ENCODE measurements around the gene CDK15. TPM values are rescaled to one million over a fixed set of nuclear protein-coding genes. Genes with fewer than 3 reads are reported as not detected.
"Not testable (repeated sequence)": the region's sequence is repeated elsewhere in the genome, so short reads cannot be mapped to it uniquely, and the experiment has no call there.

CDK15 gene
- polyA plus RNA-seq, 2 of the 4 experiments (the other 2 are of a cell fraction): not detected

GRCh38 chr2:201796478-201796865, 9.9 kb upstream of the CDK15 start:
- no peak overlapping the region for H3K4me2 ChIP-seq
- FAIRE-seq: no peak
- ChIA-PET CTCF (interaction anchor here (0.5 to 1.7 kb wide), 12 partner anchors 8 to 388 kb away, joined by 3 to 5 read pairs (median 3); partner anchors contain the start of gene ALS2), POLR2A (no interaction called here)
- no peak for DNase-seq (ENCODE audit: low read depth in 1 of 2, low spot score in 1 of 2)
- peak in 1 of 2 experiments; percentile 43; a peak in 3 of 6 replicates for ATAC-seq
- no peaks in the 10 kb centered on the region for H3K9me3 ChIP-seq
- no peak overlapping the region for H3K27ac ChIP-seq
- TF ChIP-seq, protein P1, sequence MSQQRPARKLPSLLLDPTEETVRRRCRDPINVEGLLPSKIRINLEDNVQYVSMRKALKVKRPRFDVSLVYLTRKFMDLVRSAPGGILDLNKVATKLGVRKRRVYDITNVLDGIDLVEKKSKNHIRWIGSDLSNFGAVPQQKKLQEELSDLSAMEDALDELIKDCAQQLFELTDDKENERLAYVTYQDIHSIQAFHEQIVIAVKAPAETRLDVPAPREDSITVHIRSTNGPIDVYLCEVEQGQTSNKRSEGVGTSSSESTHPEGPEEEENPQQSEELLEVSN (IDR thresholded peaks at IDR 0.05; ENCODE audit: borderline replicate concordance, low read depth): no peak
- no peak for TF ChIP-seq RNF2 (IDR thresholded peaks at IDR 0.05; ENCODE audit: borderline replicate concordance, low read depth)
- no peak for TF ChIP-seq HOXB5 (CRISPR knock-in tag; IDR thresholded peaks at IDR 0.05)
- TF ChIP-seq CBX8 (IDR thresholded peaks at IDR 0.05): no peak
- TF ChIP-seq HOXB13 (CRISPR knock-in tag; IDR thresholded peaks at IDR 0.05; ENCODE audit: low read depth): no peak
- no peak for TF ChIP-seq TFCP2L1 (CRISPR knock-in tag; IDR thresholded peaks at IDR 0.05)
- no peak for TF ChIP-seq RFX5 (IDR thresholded peaks at IDR 0.05)
- TF ChIP-seq RCOR1 (IDR thresholded peaks at IDR 0.05; ENCODE audit: low read depth, low read length): no peak
- H3K4me1 ChIP-seq: peaks cover 14% of the 10 kb centered on the region; the same call in 2 of the 3 replicates
- no peak overlapping the region for H3K4me3 ChIP-seq

GRCh38 chr2:201797175-201797840, 9.0 kb upstream of the CDK15 start:
- Histone ChIP-seq H3K9me3 (no peaks in the 10 kb centered on the region), H3K4me3 (no peak overlapping the region), H3K4me2 (peak overlapping the region; percentile 43; the same call in 2 of the 3 replicates), H3K4me1 (peaks cover 14% of the 10 kb centered on the region; the same call in 2 of the 3 replicates), H3K27ac (peak overlapping the region in 1 of 2 experiments; percentile 44; a peak in 2 of 6 replicates)
- TF ChIP-seq FOSL2 (IDR thresholded peaks at IDR 0.05) (no peak), FOSL2 (CRISPR knock-in tag; IDR thresholded peaks at IDR 0.05) (peak; percentile 48), HDAC2 (IDR thresholded peaks at IDR 0.05) (no peak)
- no peak for DNase-seq (ENCODE audit: low read depth in 1 of 2, low spot score in 1 of 2)
- ATAC-seq: no peak
- 54% methylated on average over 5 of the region's 5 CpGs for WGBS (ENCODE audit: missing lambda C conversion rate)
- POLR2A ChIA-PET: no interaction called here
- no peak for FAIRE-seq
- CTCF ChIA-PET: interaction anchor here (0.6 to 1.7 kb wide), 11 partner anchors 9 to 388 kb away, joined by 3 to 5 read pairs (median 3); partner anchors contain the start of gene ALS2

- H3K27ac ChIP-seq: 0 out of 6 replicates have a peak overlapping the region, but pooled peaks of 1 of the 2 experiments have one; percentile 22
- ATAC-seq: peak; percentile 69 to 73; a peak in 4 of 6 replicates
- peak overlapping the region; percentile 43 for H3K4me2 ChIP-seq
- H3K4me3 ChIP-seq: no peak overlapping the region
- no peak for FAIRE-seq
- TF ChIP-seq BHLHE40 (IDR thresholded peaks at IDR 0.05; ENCODE audit: low read depth, low read length): no peak
- TF ChIP-seq FOSL2 (IDR thresholded peaks at IDR 0.05): no peak
- TF ChIP-seq FOSL2 (CRISPR knock-in tag; IDR thresholded peaks at IDR 0.05): peak; percentile 21; the same call in 1 of the 2 replicates
- H3K4me1 ChIP-seq: peaks cover 14% of the 10 kb centered on the region; the same call in 2 of the 3 replicates
- peak in 1 of 2 experiments; percentile 12 for DNase-seq (ENCODE audit: low read depth in 1 of 2, low spot score in 1 of 2)
- 32% methylated on average over 7 of the region's 7 CpGs for WGBS (ENCODE audit: missing lambda C conversion rate)
- ChIA-PET POLR2A (no interaction called here), CTCF (interaction anchor here (0.6 to 1.7 kb wide), 3 partner anchors 58 to 382 kb away, joined by 3 to 5 read pairs (median 3); no protein-coding TSS in a partner anchor)
- H3K9me3 ChIP-seq: no peaks in the 10 kb centered on the region
These were observed 8.0 kb upstream of the CDK15 start for GRCh38 chr2:201798252-201798913.

DNA sequence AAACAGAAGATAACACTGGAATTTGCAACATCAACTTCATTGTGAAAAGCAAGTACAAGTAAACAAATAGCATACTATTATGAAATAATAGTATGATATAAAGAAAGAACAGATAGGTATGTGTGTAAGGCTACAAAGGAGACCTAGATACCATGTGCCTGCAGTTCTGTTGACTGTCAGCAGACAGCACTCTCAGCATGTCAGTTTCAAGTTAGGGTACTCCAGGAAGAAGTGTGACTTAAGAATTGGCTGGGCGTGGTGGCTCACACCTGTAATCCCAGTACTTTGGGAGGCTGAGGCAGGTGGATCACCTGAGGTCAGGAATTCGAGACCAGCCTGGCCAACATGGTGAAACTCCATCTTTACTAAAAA, 7.4 kb upstream of the CDK15 start:
- H3K4me3 ChIP-seq, POLR2A ChIA-PET, CTCF ChIA-PET, H3K9me3 ChIP-seq, H3K4me2 ChIP-seq, FAIRE-seq: not testable (repeated sequence)
- ATAC-seq (peak; percentile 66 to 68; a peak in 3 of 6 replicates), DNase-seq (ENCODE audit: low read depth in 1 of 2, low spot score in 1 of 2) (peak in 1 of 2 experiments; percentile 30)
- WGBS (ENCODE audit: missing lambda C conversion rate): 55% methylated on average over 2 of the region's 2 CpGs
- Histone ChIP-seq H3K27ac (0 out of 6 replicates have a peak overlapping the region, but pooled peaks of 1 of the 2 experiments have one; percentile 22), H3K4me1 (peaks cover 14% of the 10 kb centered on the region; the same call in 2 of the 3 replicates)
- TF ChIP-seq RAD21 (conservative IDR thresholded peaks at IDR 0.05 in 1 of 2, IDR thresholded peaks at IDR 0.05 in 1 of 2): peak in 1 of 2 experiments; percentile 31; a peak in 3 of 5 replicates

Measured in A549 (cell line).